GM21528 (cell line): ENCODE results near the gene BIK.

Experiments
- ATAC-seq: cut with Tn5 transposase; IDR thresholded peaks from one replicate; pipeline ENCODE4 v1.9.1; 2021; ENCODE audit warnings: mild to moderate bottlenecking, moderate library complexity; ENCODE audit not compliant: unreplicated experiment, low FRiP score

The BIK gene

DNA sequence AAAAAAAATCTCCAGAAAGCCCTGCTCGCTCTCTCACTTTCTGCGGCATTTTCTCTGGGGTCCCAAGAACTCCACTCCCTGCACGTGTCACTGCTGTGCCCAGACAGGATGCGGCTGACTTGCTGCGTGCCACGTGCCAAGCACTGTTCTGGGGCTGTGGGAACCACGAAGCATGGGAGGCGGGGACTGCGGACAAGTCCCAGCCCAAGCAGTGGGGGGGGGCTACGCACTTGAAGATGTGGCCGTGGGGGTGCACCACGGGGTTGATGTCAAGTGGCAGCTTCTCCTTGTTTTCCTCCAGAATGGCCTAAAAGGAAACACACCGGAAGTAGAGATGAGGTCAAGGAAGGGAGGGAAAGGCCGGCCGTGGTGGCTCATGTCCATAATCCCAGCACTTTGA is 65.5 kb downstream of the BIK start:
- no peak for ATAC-seq

DNA sequence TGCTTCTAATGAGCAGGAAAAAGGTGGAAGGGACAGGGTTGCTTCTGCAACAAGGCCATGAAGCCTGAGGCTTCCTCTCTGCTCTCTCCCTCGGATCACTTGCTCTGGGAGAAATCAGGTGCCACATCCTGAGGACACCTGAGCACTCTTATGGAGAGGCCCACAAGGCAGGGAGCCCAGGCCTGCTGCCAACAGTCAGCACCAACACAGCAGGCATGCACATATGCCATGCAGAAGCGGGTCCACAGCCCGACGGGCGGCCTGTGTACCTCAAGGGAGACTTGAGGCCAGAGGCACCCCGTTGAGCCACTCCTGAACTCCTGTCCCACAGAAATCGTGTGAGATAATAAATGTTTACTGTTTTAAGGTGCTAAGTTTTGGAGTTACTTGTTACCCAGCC is 66.9 kb downstream of the BIK start:
- no peak for ATAC-seq
